Psoas muscle (tissue), 8 donors: ENCODE data around the gene DDA1. TPM values are rescaled to one million over a fixed set of nuclear protein-coding genes. Genes with fewer than 3 reads are reported as not detected.

Source experiments
- ATAC-seq, 4 donors: fragments of 200-7000 bp; cut with Tn5 transposase; one replicate each; pipeline ENCODE4 v1.9.1; 2020; ENCODE audit warnings: moderate library complexity in 3 of 4, mild to moderate bottlenecking in 2 of 4
- DNase-seq, 2 donors: peaks; one replicate each; pipeline ENCODE4 v3.0.0-alpha.2; 2020
- H3K27ac ChIP-seq: fragments of 200-600 bp; one replicate; pipeline ENCODE4 v1.8.0; 2022
- H3K27me3 ChIP-seq, 3 donors: fragments of 200-600 bp in 1 of 3; one replicate each; pipeline versions ENCODE4 v1.6.1 to v1.8.0; 2013 to 2022; ENCODE audit warnings: low read length in 2 of 3, mild to moderate bottlenecking in 2 of 3, moderate library complexity in 1 of 3; ENCODE audit not compliant: insufficient read depth in 3 of 3
- H3K36me3 ChIP-seq, 2 donors: fragments of 200-600 bp in 1 of 2; one replicate each; pipeline versions ENCODE4 v1.6.1 to v1.8.0; 2013 to 2022; ENCODE audit warnings: low read depth in 1 of 2, mild to moderate bottlenecking in 1 of 2, moderate library complexity in 1 of 2; ENCODE audit not compliant: insufficient read depth in 1 of 2
- H3K4me1 ChIP-seq: fragments of 200-600 bp; one replicate; pipeline ENCODE4 v1.8.0; 2022
- H3K4me3 ChIP-seq: fragments of 200-600 bp; one replicate; pipeline ENCODE4 v1.8.0; 2022; ENCODE audit warnings: mild to moderate bottlenecking
- H3K9me3 ChIP-seq: fragments of 200-600 bp; one replicate; pipeline ENCODE4 v1.8.0; 2022
- WGBS, 3 donors: extraction: QIAGEN DNeasy Blood & Tissue Kit; methylation state at CpG; one replicate each; pipeline versions ENCODE4 v1.1.6 to v1.1.7; 2013; 5-methylcytosine and 5-hydroxymethylcytosine counted together
- intact Hi-C, 2 donors: fragments of 100-400 bp; cut with DNase I; formaldehyde crosslinking; loops; one replicate each; pipeline versions ENCODE4 v1.11.0 to v1.14.2; 2022
- polyA plus RNA-seq, 3 donors: library from polyadenylated mRNA; stranded (reverse); fragments of 200-250 nt; gene quantifications; one replicate each; pipeline ENCODE4 v1.2.3, GENCODE V29; 2013
- total RNA-seq, 4 donors: library from RNA; stranded (reverse); fragmentation: NEBNext Ultra II Directional in 2 of 4; extraction: Animal tissue kit (Norgen Biotek cat#: 25700) in 2 of 4; gene quantifications; one replicate each; pipeline versions ENCODE4 v1.2.1 to v1.2.4, GENCODE V29; 2021 to 2023
- TF ChIP-seq, protein P1 (sequence below): fragments of 200-600 bp; IDR thresholded peaks from one replicate; pipeline ENCODE4 v1.8.0; 2022; ENCODE audit warnings: antibody characterized with exemption
- donor health status: healthy with polysubstance abuse.
- donor health status: DM: no; HTN: no; CAD: no; lungs with moderate emphysema.
- donor health status: Bipolar disorder and iron deficiency.
- donor health status: healthy.
- donor health status: DM: yes; HTN: yes; CAD: no.
- donor health status: DM: no; HTN: no; CAD: no.
- donor health status: DM: no; HTN: no; CAD: no.
- donor health status: DM: yes; HTN: yes; CAD: no.

Gene DDA1
- total and polyA plus RNA-seq, 7 donors: 21.5 to 90.4 (median 35.4) TPM

DNA sequence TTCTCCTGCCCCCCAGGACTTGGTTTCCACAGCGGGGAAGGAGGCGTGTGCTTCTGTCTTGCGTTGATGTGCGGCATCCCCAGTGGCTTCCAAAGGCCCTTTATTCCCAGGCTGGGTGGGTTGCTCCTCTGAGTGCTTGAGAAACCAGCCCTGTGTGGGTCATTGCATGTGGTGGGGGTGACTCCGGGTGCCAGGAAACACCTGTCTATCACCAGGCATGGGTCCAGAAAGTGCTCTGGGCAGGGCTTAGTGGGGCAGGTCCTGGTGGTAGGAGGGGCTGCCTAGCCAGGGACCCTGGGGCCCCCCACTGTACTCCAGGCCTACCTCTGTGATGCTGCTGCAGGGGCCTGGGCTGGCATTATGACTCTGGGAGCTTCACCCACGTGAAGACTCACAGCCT, 9.6 kb downstream of the DDA1 start:
- Histone ChIP-seq H3K36me3 (peaks cover 3 to 72% of the 10 kb centered on the region in 2 donors), H3K4me3 (no peak overlapping the region), H3K27ac (no peak overlapping the region), H3K27me3 (no peaks in the 10 kb centered on the region), H3K4me1 (no peaks in the 10 kb centered on the region), H3K9me3 (no peaks in the 10 kb centered on the region)
- intact Hi-C loops: no loop called here
- TF ChIP-seq, protein P1, sequence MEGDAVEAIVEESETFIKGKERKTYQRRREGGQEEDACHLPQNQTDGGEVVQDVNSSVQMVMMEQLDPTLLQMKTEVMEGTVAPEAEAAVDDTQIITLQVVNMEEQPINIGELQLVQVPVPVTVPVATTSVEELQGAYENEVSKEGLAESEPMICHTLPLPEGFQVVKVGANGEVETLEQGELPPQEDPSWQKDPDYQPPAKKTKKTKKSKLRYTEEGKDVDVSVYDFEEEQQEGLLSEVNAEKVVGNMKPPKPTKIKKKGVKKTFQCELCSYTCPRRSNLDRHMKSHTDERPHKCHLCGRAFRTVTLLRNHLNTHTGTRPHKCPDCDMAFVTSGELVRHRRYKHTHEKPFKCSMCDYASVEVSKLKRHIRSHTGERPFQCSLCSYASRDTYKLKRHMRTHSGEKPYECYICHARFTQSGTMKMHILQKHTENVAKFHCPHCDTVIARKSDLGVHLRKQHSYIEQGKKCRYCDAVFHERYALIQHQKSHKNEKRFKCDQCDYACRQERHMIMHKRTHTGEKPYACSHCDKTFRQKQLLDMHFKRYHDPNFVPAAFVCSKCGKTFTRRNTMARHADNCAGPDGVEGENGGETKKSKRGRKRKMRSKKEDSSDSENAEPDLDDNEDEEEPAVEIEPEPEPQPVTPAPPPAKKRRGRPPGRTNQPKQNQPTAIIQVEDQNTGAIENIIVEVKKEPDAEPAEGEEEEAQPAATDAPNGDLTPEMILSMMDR: no peak
- DNase-seq (no peak), ATAC-seq (no peak)
- 61 to 74% (median 66%) methylated on average over 6 of the region's 6 CpGs for WGBS, 3 donors

DNA sequence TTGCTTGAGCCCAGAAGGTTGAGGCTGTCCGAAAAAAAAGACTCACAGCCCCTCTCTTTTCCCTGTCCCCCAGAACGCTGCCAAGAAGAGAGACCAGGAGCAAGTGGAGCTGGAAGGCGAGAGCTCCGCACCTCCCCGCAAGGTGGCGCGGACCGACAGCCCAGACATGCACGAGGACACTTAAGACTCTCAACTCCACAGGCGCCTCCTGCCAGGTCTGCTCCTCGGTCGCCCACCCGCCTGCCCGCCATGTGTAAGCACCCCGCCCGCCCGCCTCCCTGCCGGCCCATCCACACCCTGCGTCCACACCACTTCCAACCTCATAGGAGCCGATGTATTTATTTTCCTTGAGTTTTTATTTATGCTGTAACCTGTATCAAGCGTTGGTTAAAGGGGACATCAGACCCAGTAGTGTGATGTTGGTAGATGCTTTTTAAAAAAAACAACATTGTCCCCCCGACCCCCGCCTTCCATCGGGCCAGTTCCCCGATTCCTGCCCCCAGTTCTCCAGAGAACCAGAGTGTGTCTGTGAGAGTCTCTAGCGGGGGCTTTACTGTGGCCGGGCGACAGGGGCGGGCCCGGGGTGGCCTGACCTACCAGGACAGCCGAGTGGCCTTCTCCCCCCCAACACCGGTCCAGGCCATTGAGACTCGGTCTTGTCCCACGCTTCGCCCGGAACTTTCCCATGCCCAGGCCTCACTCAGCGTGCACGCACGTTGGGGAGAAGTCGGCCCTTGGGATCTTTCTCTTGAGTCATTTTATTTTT, 10.3 kb downstream of the DDA1 start:
- no peaks in the 10 kb centered on the region for H3K27me3 ChIP-seq
- TF ChIP-seq, protein P1: no peak
- no peak overlapping the region for H3K4me3 ChIP-seq
- no peak overlapping the region for H3K27ac ChIP-seq
- H3K36me3 ChIP-seq: peaks cover 3 to 68% of the 10 kb centered on the region in 2 donors
- no peaks in the 10 kb centered on the region for H3K4me1 ChIP-seq
- ATAC-seq (no peak), DNase-seq (no peak)
- 89 to 93% (median 93%) methylated on average over 40 of the region's 40 CpGs for WGBS, 3 donors
- intact Hi-C loops: no loop called here
- H3K9me3 ChIP-seq: no peaks in the 10 kb centered on the region

DNA sequence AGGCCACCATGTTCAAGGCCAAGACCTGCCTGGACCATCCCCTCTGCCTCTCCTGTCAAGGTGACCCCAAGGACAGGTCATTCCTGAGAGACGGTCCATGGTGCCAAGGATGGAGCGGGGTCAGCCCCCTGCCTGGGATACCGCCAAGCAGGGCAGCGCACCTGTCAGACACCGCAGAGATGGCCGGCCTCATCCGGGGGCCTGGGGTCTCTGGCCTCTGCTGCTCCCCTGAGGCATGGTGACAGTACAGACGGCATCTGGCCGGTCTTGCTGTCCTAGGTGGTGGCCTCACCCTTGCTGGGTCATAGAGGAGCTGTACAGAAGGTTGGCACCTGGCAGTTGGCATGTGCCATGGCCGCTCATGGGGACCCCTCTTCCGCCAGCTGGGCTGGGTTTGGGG, 11.1 kb downstream of the DDA1 start:
- intact Hi-C loops: no loop called here
- 73 to 80% (median 74%) methylated on average over 11 of the region's 11 CpGs for WGBS, 3 donors
- Histone ChIP-seq H3K9me3 (no peaks in the 10 kb centered on the region), H3K4me1 (no peaks in the 10 kb centered on the region), H3K4me3 (no peak overlapping the region), H3K27ac (no peak overlapping the region), H3K36me3 (peaks cover 3 to 67% of the 10 kb centered on the region in 2 donors), H3K27me3 (no peaks in the 10 kb centered on the region)
- TF ChIP-seq, protein P1: no peak
- ATAC-seq: no peak
- DNase-seq: no peak

GRCh38 chr19:17321655-17322489, 12.5 kb downstream of the DDA1 start:
- TF ChIP-seq, protein P1: no peak
- H3K27ac ChIP-seq: no peak overlapping the region
- H3K27me3 ChIP-seq: no peaks in the 10 kb centered on the region
- whole genome bisulfite sequencing, 3 donors: 86 to 89% (median 86%) methylated on average over 17 to 19 of the region's 19 CpGs
- peak in 1 of 4 donors; percentile 15 for ATAC-seq
- H3K9me3 ChIP-seq: no peaks in the 10 kb centered on the region
- H3K4me3 ChIP-seq: no peak overlapping the region
- H3K36me3 ChIP-seq: peaks cover 3 to 59% of the 10 kb centered on the region in 2 donors
- H3K4me1 ChIP-seq: no peaks in the 10 kb centered on the region
- intact Hi-C loops: no loop called here
- DNase-seq: no peak
